ENCODE measurements around the gene TAS2R30.
"Not testable (repeated sequence)": the region's sequence is repeated elsewhere in the genome, so short reads cannot be mapped to it uniquely, and the experiment has no call there.

TAS2R30 gene

GRCh38 chr12:11111213-11111612 lies 23.2 kb downstream of the TAS2R30 start:
- H3K27ac ChIP-seq (ENCODE audit: low read depth, low read length); H2AK5ac ChIP-seq (ENCODE audit: low read length); H2AFZ ChIP-seq (ENCODE audit: insufficient read depth, low read length, poor library complexity); H3K18ac ChIP-seq (ENCODE audit: low read length); H4K12ac ChIP-seq (ENCODE audit: low read depth, low read length); DNase-seq; H2BK5ac ChIP-seq (ENCODE audit: low read depth, low read length, poor library complexity); H3K79me2 ChIP-seq (ENCODE audit: control insufficient read depth, insufficient read depth, low read length, poor library complexity); H3K9ac ChIP-seq (ENCODE audit: low read length); H3K23ac ChIP-seq (ENCODE audit: low read length); H2BK120ac ChIP-seq (ENCODE audit: insufficient read depth, low read length, poor library complexity); H3K4me3 ChIP-seq (ENCODE audit: low read depth, low read length); H3K36me3 ChIP-seq (ENCODE audit: control insufficient read depth in 1 of 2, insufficient read depth in 2 of 2, low read length in 2 of 2); H4K91ac ChIP-seq (ENCODE audit: low read depth, low read length); H3K4me1 ChIP-seq (ENCODE audit: control insufficient read depth in 1 of 2, insufficient read depth in 2 of 2, low read length in 2 of 2); H3K14ac ChIP-seq (ENCODE audit: low read length); H2BK12ac ChIP-seq (ENCODE audit: low read length); H3K4me2 ChIP-seq (ENCODE audit: low read length); H3K79me1 ChIP-seq (ENCODE audit: low read length); H4K8ac ChIP-seq (ENCODE audit: low read depth, low read length); H3K4ac ChIP-seq (ENCODE audit: low read depth, low read length); H3K27me3 ChIP-seq (ENCODE audit: insufficient read depth, low read length); H3K9me3 ChIP-seq (ENCODE audit: insufficient read depth, low read depth, low read length): not testable (repeated sequence)
- WGBS (ENCODE audit: extremely low coverage, insufficient coverage, insufficient read length) = no CpG with 5 or more reads among the region's 1 CpG

GRCh38 chr12:11108862-11109261 lies 25.6 kb downstream of the TAS2R30 start:
- Histone ChIP-seq H2BK120ac (ENCODE audit: insufficient read depth, low read length, poor library complexity) (no peak overlapping the region), H3K79me1 (ENCODE audit: low read length) (no peaks in the 10 kb centered on the region), H3K18ac (ENCODE audit: low read length) (no peak overlapping the region), H3K27ac (ENCODE audit: low read depth, low read length) (no peak overlapping the region), H3K4ac (ENCODE audit: low read depth, low read length) (no peak overlapping the region), H3K79me2 (ENCODE audit: control insufficient read depth, insufficient read depth, low read length, poor library complexity) (peaks cover 2% of the 10 kb centered on the region), H3K27me3 (ENCODE audit: insufficient read depth, low read length) (no peaks in the 10 kb centered on the region), H4K91ac (ENCODE audit: low read depth, low read length) (no peak overlapping the region), H3K4me2 (ENCODE audit: low read length) (no peak overlapping the region), H4K12ac (ENCODE audit: low read depth, low read length) (no peak overlapping the region), H2AK5ac (ENCODE audit: low read length) (no peak overlapping the region), H3K9ac (ENCODE audit: low read length) (no peak overlapping the region), H3K4me1 (ENCODE audit: control insufficient read depth in 1 of 2, insufficient read depth in 2 of 2, low read length in 2 of 2) (no peaks in the 10 kb centered on the region), H2AFZ (ENCODE audit: insufficient read depth, low read length, poor library complexity) (no peak overlapping the region), H2BK12ac (ENCODE audit: low read length) (no peak overlapping the region), H3K4me3 (ENCODE audit: low read depth, low read length) (no peak overlapping the region), H4K8ac (ENCODE audit: low read depth, low read length) (no peak overlapping the region), H3K9me3 (ENCODE audit: insufficient read depth, low read depth, low read length) (no peaks in the 10 kb centered on the region), H2BK5ac (ENCODE audit: low read depth, low read length, poor library complexity) (no peak overlapping the region), H3K23ac (ENCODE audit: low read length) (no peak overlapping the region), H3K14ac (ENCODE audit: low read length) (no peak overlapping the region), H3K36me3 (ENCODE audit: control insufficient read depth in 1 of 2, insufficient read depth in 2 of 2, low read length in 2 of 2) (no peaks in the 10 kb centered on the region)
- no peak for DNase-seq
- WGBS (ENCODE audit: extremely low coverage, insufficient coverage, insufficient read length) = no CpG with 5 or more reads among the region's 2 CpGs

- H2BK120ac ChIP-seq (ENCODE audit: insufficient read depth, low read length, poor library complexity) = no peak overlapping the region
- WGBS (ENCODE audit: extremely low coverage, insufficient coverage, insufficient read length) = no CpG with 5 or more reads among the region's 1 CpG
Observed at GRCh38 chr12:11107719-11108118, 26.7 kb downstream of the TAS2R30 start.

GRCh38 chr12:11106288-11106687 lies 28.2 kb downstream of the TAS2R30 start:
- Histone ChIP-seq H3K9me3 (ENCODE audit: insufficient read depth, low read depth, low read length) (no peaks in the 10 kb centered on the region), H2AFZ (ENCODE audit: insufficient read depth, low read length, poor library complexity) (no peak overlapping the region), H3K79me1 (ENCODE audit: low read length) (no peaks in the 10 kb centered on the region), H2BK5ac (ENCODE audit: low read depth, low read length, poor library complexity) (no peak overlapping the region), H3K23ac (ENCODE audit: low read length) (no peak overlapping the region), H2BK120ac (ENCODE audit: insufficient read depth, low read length, poor library complexity) (no peak overlapping the region), H4K8ac (ENCODE audit: low read depth, low read length) (no peak overlapping the region), H3K27me3 (ENCODE audit: insufficient read depth, low read length) (no peaks in the 10 kb centered on the region), H3K4me1 (ENCODE audit: control insufficient read depth in 1 of 2, insufficient read depth in 2 of 2, low read length in 2 of 2) (no peaks in the 10 kb centered on the region), H4K12ac (ENCODE audit: low read depth, low read length) (no peak overlapping the region), H3K36me3 (ENCODE audit: control insufficient read depth in 1 of 2, insufficient read depth in 2 of 2, low read length in 2 of 2) (no peaks in the 10 kb centered on the region), H3K4me2 (ENCODE audit: low read length) (no peak overlapping the region), H3K27ac (ENCODE audit: low read depth, low read length) (no peak overlapping the region), H3K4me3 (ENCODE audit: low read depth, low read length) (no peak overlapping the region), H3K14ac (ENCODE audit: low read length) (no peak overlapping the region), H2AK5ac (ENCODE audit: low read length) (no peak overlapping the region), H3K9ac (ENCODE audit: low read length) (no peak overlapping the region), H2BK12ac (ENCODE audit: low read length) (no peak overlapping the region), H3K79me2 (ENCODE audit: control insufficient read depth, insufficient read depth, low read length, poor library complexity) (peaks cover 2% of the 10 kb centered on the region), H3K18ac (ENCODE audit: low read length) (no peak overlapping the region), H4K91ac (ENCODE audit: low read depth, low read length) (no peak overlapping the region), H3K4ac (ENCODE audit: low read depth, low read length) (no peak overlapping the region)
- no CpG with 5 or more reads among the region's 2 CpGs for WGBS (ENCODE audit: extremely low coverage, insufficient coverage, insufficient read length)
- DNase-seq = no peak

More at GRCh38 chr12:11107719-11108118, 26.7 kb downstream of the TAS2R30 start:
- Histone ChIP-seq H3K23ac (ENCODE audit: low read length) (no peak overlapping the region), H3K4me3 (ENCODE audit: low read depth, low read length) (no peak overlapping the region), H3K9me3 (ENCODE audit: insufficient read depth, low read depth, low read length) (no peaks in the 10 kb centered on the region), H3K14ac (ENCODE audit: low read length) (no peak overlapping the region), H3K4ac (ENCODE audit: low read depth, low read length) (no peak overlapping the region), H2AK5ac (ENCODE audit: low read length) (no peak overlapping the region), H3K4me2 (ENCODE audit: low read length) (no peak overlapping the region), H3K9ac (ENCODE audit: low read length) (no peak overlapping the region), H4K8ac (ENCODE audit: low read depth, low read length) (no peak overlapping the region), H3K27me3 (ENCODE audit: insufficient read depth, low read length) (no peaks in the 10 kb centered on the region), H2BK12ac (ENCODE audit: low read length) (no peak overlapping the region), H3K36me3 (ENCODE audit: control insufficient read depth in 1 of 2, insufficient read depth in 2 of 2, low read length in 2 of 2) (no peaks in the 10 kb centered on the region), H3K79me1 (ENCODE audit: low read length) (no peaks in the 10 kb centered on the region), H2AFZ (ENCODE audit: insufficient read depth, low read length, poor library complexity) (no peak overlapping the region), H3K79me2 (ENCODE audit: control insufficient read depth, insufficient read depth, low read length, poor library complexity) (peaks cover 2% of the 10 kb centered on the region), H2BK5ac (ENCODE audit: low read depth, low read length, poor library complexity) (no peak overlapping the region), H3K4me1 (ENCODE audit: control insufficient read depth in 1 of 2, insufficient read depth in 2 of 2, low read length in 2 of 2) (no peaks in the 10 kb centered on the region), H4K91ac (ENCODE audit: low read depth, low read length) (no peak overlapping the region), H3K27ac (ENCODE audit: low read depth, low read length) (no peak overlapping the region), H3K18ac (ENCODE audit: low read length) (no peak overlapping the region), H4K12ac (ENCODE audit: low read depth, low read length) (no peak overlapping the region)
- DNase-seq = no peak

Measured in trophoblast cell (in vitro differentiated cells and primary cell).